ENCODE data around the gene LHFPL4. TPM values are rescaled to one million over a fixed set of nuclear protein-coding genes. Genes with fewer than 3 reads are reported as not detected.

Gene LHFPL4
- total and polyA plus RNA-seq, 2 of the 4 experiments (the other 2 are of a cell fraction): not detected

Other genes with a start within 250 kb of the LHFPL4 start
- 43.9 and 60.5 TPM in 2 replicates for gene THUMPD3, start 190.8 kb downstream of the LHFPL4 start, total RNA-seq (2012; rRNA removed)
- 22.3 and 28.2 TPM in 2 replicates for gene THUMPD3, start 190.8 kb downstream of the LHFPL4 start, polyA plus RNA-seq (2012; rRNA removed)
- 50.0 and 62.9 TPM in 2 replicates for gene SETD5, start 156.2 kb downstream of the LHFPL4 start, total RNA-seq (2012; rRNA removed)
- 42.7 and 45.1 TPM in 2 replicates for gene SETD5, start 156.2 kb downstream of the LHFPL4 start, polyA plus RNA-seq (2012; rRNA removed)
- 38.3 and 41.4 TPM in 2 replicates for gene MTMR14, start 95.7 kb upstream of the LHFPL4 start, total RNA-seq (2012; rRNA removed)
- 22.3 and 22.7 TPM in 2 replicates for gene MTMR14, start 95.7 kb upstream of the LHFPL4 start, polyA plus RNA-seq (2012; rRNA removed)
- gene CPNE9, start 150.0 kb upstream of the LHFPL4 start, total RNA-seq (2012; rRNA removed): not detected in 2 replicates
- gene CPNE9, start 150.0 kb upstream of the LHFPL4 start, polyA plus RNA-seq (2012; rRNA removed): not detected in 2 replicates
- gene BRPF1, start 177.9 kb upstream of the LHFPL4 start, total RNA-seq (2012; rRNA removed): 15.6 and 16.4 TPM in 2 replicates
- gene BRPF1, start 177.9 kb upstream of the LHFPL4 start, polyA plus RNA-seq (2012; rRNA removed): 13.6 and 15.1 TPM in 2 replicates
- 14.9 and 15.8 TPM in 2 replicates for gene OGG1, start 196.1 kb upstream of the LHFPL4 start, total RNA-seq (2012; rRNA removed)
- 25.6 and 28.2 TPM in 2 replicates for gene OGG1, start 196.1 kb upstream of the LHFPL4 start, polyA plus RNA-seq (2012; rRNA removed)
- gene CAMK1, start 216.1 kb upstream of the LHFPL4 start, total RNA-seq (2012; rRNA removed): 28.9 and 33.3 TPM in 2 replicates
- 36.4 and 41.2 TPM in 2 replicates for gene CAMK1, start 216.1 kb upstream of the LHFPL4 start, polyA plus RNA-seq (2012; rRNA removed)
- 69.7 and 83.0 TPM in 2 replicates for gene TADA3, start 238.7 kb upstream of the LHFPL4 start, total RNA-seq (2012; rRNA removed)
- 68.0 and 69.7 TPM in 2 replicates for gene TADA3, start 238.7 kb upstream of the LHFPL4 start, polyA plus RNA-seq (2012; rRNA removed)
- 383 and 405 TPM in 2 replicates for gene ARPC4, start 239.3 kb upstream of the LHFPL4 start, total RNA-seq (2012; rRNA removed)
- gene ARPC4, start 239.3 kb upstream of the LHFPL4 start, polyA plus RNA-seq (2012; rRNA removed): 160 and 188 TPM in 2 replicates